Neural cell (in vitro differentiated cells): ENCODE results near the gene ANKIB1.

Experiments
- EZH2 ChIP-seq: fragments of 200-600, 300-800 bp; shearing (Covaris generic), sonication (generic); IDR thresholded peaks from 2 replicates; pipeline ENCODE4 v1.6.1; 2014; ENCODE audit warnings: antibody characterized with exemption, low read length, borderline replicate concordance, mild to moderate bottlenecking; ENCODE audit not compliant: insufficient read depth, poor library complexity, severe bottlenecking
- TAF1 ChIP-seq: IDR thresholded peaks from 2 replicates; pipeline ENCODE4 v1.6.1; 2012; ENCODE audit warnings: low read depth
- TF ChIP-seq, protein P1 (sequence below): fragments of 450-650 bp; IDR thresholded peaks from 2 replicates; pipeline ENCODE4 v1.5.1; 2014; ENCODE audit warnings: antibody characterized with exemption, mild to moderate bottlenecking, moderate library complexity; ENCODE audit not compliant: poor library complexity, severe bottlenecking

DNA sequence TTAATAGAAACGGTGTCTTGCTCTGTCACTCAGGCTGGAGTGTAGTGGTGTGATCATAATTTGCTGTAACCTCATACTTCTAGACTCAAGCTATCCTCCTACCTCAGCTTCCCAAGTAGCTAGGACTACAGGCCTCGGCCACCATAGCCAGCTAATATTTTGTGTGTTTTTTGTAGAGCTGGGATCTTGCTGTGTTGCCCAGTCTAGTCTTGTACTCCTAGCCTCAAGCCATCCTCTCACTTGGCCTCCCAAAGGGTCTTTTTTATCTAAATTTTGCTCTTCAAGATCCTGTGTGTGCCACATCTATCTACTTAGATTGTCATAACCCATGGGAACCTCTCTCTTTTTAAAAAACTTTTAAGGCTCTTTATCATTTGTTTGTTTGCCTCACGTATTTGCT is 50.5 kb downstream of the ANKIB1 start:
- TF ChIP-seq, protein P1, sequence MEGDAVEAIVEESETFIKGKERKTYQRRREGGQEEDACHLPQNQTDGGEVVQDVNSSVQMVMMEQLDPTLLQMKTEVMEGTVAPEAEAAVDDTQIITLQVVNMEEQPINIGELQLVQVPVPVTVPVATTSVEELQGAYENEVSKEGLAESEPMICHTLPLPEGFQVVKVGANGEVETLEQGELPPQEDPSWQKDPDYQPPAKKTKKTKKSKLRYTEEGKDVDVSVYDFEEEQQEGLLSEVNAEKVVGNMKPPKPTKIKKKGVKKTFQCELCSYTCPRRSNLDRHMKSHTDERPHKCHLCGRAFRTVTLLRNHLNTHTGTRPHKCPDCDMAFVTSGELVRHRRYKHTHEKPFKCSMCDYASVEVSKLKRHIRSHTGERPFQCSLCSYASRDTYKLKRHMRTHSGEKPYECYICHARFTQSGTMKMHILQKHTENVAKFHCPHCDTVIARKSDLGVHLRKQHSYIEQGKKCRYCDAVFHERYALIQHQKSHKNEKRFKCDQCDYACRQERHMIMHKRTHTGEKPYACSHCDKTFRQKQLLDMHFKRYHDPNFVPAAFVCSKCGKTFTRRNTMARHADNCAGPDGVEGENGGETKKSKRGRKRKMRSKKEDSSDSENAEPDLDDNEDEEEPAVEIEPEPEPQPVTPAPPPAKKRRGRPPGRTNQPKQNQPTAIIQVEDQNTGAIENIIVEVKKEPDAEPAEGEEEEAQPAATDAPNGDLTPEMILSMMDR, result no peak
- no peak for TF ChIP-seq EZH2
- TF ChIP-seq TAF1, result no peak
